ENCODE data around the gene SMARCC1.

GRCh38 chr3:47554335-47554734 is 227.4 kb downstream of the SMARCC1 start:
- TF ChIP-seq, protein P1, sequence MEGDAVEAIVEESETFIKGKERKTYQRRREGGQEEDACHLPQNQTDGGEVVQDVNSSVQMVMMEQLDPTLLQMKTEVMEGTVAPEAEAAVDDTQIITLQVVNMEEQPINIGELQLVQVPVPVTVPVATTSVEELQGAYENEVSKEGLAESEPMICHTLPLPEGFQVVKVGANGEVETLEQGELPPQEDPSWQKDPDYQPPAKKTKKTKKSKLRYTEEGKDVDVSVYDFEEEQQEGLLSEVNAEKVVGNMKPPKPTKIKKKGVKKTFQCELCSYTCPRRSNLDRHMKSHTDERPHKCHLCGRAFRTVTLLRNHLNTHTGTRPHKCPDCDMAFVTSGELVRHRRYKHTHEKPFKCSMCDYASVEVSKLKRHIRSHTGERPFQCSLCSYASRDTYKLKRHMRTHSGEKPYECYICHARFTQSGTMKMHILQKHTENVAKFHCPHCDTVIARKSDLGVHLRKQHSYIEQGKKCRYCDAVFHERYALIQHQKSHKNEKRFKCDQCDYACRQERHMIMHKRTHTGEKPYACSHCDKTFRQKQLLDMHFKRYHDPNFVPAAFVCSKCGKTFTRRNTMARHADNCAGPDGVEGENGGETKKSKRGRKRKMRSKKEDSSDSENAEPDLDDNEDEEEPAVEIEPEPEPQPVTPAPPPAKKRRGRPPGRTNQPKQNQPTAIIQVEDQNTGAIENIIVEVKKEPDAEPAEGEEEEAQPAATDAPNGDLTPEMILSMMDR (IDR thresholded peaks at IDR 0.05; ENCODE audit: insufficient read depth, low read depth, low read length) = no peak
- TF ChIP-seq EZH2 (IDR thresholded peaks at IDR 0.05; ENCODE audit: insufficient read depth, low read length) = no peak
